Measurements from ENCODE around the gene ALPL. TPM values are rescaled to one million over a fixed set of nuclear protein-coding genes. Genes with fewer than 3 reads are reported as not detected.

The ALPL gene
- total and polyA plus RNA-seq, 9 of the 15 experiments (the other 6 are each of a cell fraction or from before 2014, with no cell fraction given): 0.04 to 0.38 (median 0.18) TPM; not detected in 4

DNA sequence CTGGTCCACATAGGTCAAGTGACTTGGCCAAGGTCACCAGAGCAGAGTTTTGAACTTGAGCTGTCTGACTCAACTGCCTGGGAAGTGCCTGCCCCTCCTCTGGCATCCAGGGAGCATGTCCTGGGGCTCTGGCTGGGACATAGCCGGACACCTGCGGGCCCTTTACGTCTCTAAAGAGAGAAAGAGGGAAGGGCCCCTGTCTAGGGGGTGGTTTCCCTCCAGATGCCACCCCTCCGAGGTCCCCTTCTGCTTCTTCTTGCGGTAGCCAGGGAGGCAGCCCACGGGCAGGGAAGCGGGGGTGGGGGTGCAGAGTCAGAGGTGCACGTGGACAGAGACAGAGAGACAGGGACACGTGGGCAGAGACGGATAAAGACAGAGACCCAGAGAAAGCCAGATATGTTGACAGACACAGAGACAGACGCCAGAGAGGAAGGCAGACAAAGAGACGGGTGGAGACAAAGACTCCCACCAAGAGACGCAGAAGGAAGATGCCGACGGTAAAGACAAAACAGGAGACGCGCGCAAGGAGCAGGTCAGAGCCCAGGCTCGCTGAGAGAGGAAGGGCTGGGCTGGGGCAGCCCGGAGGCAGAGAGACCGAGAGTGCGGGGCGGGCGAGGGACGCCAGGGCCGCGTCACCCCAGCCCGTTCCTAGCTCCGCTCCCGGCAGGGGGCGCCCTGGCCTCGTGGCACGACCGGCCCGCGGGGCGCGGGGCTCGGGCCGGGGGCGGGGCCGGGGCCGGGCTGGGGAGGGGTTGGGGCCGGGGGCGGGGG, 458 bp upstream of the ALPL start (continued):
- TF ChIP-seq KDM5B (IDR thresholded peaks at IDR 0.05; ENCODE audit: insufficient replicate concordance, low read depth, low read length) (no peak), RFX5 (IDR thresholded peaks at IDR 0.05; ENCODE audit: low read depth, low read length) (no peak), ZNF589 (CRISPR knock-in tag; IDR thresholded peaks at IDR 0.05; ENCODE audit: low read depth) (no peak), POU5F1 (IDR thresholded peaks at IDR 0.05; ENCODE audit: borderline replicate concordance, low read depth, low read length, partially characterized antibody) (no peak), ZBTB1 (CRISPR knock-in tag; IDR thresholded peaks at IDR 0.05; ENCODE audit: borderline replicate concordance, low read depth) (no peak), BCOR (IDR thresholded peaks at IDR 0.05) (peak; percentile 47; the same call in 1 of the 2 replicates), ZNF431 (CRISPR knock-in tag; IDR thresholded peaks at IDR 0.05) (no peak), HIVEP1 (CRISPR knock-in tag; IDR thresholded peaks at IDR 0.05) (no peak), MCM2 (IDR thresholded peaks at IDR 0.05; ENCODE audit: low read depth) (no peak), DNMT1 (IDR thresholded peaks at IDR 0.05) (no peak), ZNF41 (CRISPR knock-in tag; conservative IDR thresholded peaks at IDR 0.05) (no peak), ZBTB17 (CRISPR knock-in tag; IDR thresholded peaks at IDR 0.05) (no peak), POLR2B (IDR thresholded peaks at IDR 0.05; ENCODE audit: low read depth, partially characterized antibody) (no peak)
- TF ChIP-seq, protein P1, sequence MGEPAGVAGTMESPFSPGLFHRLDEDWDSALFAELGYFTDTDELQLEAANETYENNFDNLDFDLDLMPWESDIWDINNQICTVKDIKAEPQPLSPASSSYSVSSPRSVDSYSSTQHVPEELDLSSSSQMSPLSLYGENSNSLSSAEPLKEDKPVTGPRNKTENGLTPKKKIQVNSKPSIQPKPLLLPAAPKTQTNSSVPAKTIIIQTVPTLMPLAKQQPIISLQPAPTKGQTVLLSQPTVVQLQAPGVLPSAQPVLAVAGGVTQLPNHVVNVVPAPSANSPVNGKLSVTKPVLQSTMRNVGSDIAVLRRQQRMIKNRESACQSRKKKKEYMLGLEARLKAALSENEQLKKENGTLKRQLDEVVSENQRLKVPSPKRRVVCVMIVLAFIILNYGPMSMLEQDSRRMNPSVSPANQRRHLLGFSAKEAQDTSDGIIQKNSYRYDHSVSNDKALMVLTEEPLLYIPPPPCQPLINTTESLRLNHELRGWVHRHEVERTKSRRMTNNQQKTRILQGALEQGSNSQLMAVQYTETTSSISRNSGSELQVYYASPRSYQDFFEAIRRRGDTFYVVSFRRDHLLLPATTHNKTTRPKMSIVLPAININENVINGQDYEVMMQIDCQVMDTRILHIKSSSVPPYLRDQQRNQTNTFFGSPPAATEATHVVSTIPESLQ (CRISPR knock-in tag; IDR thresholded peaks at IDR 0.05): no peak
- TF ChIP-seq, protein P2, sequence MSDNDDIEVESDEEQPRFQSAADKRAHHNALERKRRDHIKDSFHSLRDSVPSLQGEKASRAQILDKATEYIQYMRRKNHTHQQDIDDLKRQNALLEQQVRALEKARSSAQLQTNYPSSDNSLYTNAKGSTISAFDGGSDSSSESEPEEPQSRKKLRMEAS (CRISPR knock-in tag; IDR thresholded peaks at IDR 0.05): peak; percentile 55; the same call in 1 of the 2 replicates
- TF ChIP-seq, protein P3, sequence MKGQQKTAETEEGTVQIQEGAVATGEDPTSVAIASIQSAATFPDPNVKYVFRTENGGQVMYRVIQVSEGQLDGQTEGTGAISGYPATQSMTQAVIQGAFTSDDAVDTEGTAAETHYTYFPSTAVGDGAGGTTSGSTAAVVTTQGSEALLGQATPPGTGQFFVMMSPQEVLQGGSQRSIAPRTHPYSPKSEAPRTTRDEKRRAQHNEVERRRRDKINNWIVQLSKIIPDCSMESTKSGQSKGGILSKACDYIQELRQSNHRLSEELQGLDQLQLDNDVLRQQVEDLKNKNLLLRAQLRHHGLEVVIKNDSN (CRISPR knock-in tag; IDR thresholded peaks at IDR 0.05): peak; percentile 55
- TF ChIP-seq, protein P4, sequence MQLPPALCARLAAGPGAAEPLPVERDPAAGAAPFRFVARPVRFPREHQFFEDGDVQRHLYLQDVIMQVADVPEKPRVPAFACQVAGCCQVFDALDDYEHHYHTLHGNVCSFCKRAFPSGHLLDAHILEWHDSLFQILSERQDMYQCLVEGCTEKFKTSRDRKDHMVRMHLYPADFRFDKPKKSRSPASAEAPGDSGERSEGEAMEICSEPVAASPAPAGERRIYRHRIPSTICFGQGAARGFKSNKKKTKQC (CRISPR knock-in tag; IDR thresholded peaks at IDR 0.05): peak; percentile 53; the same call in 1 of the 2 replicates
- TF ChIP-seq, protein P5, sequence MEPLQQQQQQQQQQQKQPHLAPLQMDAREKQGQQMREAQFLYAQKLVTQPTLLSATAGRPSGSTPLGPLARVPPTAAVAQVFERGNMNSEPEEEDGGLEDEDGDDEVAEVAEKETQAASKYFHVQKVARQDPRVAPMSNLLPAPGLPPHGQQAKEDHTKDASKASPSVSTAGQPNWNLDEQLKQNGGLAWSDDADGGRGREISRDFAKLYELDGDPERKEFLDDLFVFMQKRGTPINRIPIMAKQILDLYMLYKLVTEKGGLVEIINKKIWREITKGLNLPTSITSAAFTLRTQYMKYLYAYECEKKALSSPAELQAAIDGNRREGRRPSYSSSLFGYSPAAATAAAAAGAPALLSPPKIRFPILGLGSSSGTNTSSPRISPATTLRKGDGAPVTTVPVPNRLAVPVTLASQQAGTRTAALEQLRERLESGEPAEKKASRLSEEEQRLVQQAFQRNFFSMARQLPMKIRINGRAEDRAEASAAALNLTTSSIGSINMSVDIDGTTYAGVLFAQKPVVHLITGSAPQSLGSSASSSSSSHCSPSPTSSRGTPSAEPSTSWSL (CRISPR knock-in tag; IDR thresholded peaks at IDR 0.05; ENCODE audit: borderline replicate concordance): no peak
- TF ChIP-seq, protein P6, sequence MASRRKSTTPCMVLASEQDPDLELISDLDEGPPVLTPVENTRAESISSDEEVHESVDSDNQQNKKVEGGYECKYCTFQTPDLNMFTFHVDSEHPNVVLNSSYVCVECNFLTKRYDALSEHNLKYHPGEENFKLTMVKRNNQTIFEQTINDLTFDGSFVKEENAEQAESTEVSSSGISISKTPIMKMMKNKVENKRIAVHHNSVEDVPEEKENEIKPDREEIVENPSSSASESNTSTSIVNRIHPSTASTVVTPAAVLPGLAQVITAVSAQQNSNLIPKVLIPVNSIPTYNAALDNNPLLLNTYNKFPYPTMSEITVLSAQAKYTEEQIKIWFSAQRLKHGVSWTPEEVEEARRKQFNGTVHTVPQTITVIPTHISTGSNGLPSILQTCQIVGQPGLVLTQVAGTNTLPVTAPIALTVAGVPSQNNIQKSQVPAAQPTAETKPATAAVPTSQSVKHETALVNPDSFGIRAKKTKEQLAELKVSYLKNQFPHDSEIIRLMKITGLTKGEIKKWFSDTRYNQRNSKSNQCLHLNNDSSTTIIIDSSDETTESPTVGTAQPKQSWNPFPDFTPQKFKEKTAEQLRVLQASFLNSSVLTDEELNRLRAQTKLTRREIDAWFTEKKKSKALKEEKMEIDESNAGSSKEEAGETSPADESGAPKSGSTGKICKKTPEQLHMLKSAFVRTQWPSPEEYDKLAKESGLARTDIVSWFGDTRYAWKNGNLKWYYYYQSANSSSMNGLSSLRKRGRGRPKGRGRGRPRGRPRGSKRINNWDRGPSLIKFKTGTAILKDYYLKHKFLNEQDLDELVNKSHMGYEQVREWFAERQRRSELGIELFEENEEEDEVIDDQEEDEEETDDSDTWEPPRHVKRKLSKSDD (conservative IDR thresholded peaks at IDR 0.05; ENCODE audit: low read length): no peak
